ENCODE measurements around the gene TCF4.

Gene TCF4

GRCh38 chr18:55400590-55401541, 187.1 kb downstream of the TCF4 start:
- no peak overlapping the region for H3K4me3 ChIP-seq (ENCODE audit: low read depth, low read length)
- no peak for DNase-seq (ENCODE audit: low read depth)
- TF ChIP-seq CTCF (IDR thresholded peaks at IDR 0.05; ENCODE audit: control insufficient read depth, extremely low read depth, insufficient read depth), result no peak

- no peak overlapping the region for H3K4me3 ChIP-seq (ENCODE audit: low read depth, low read length)
- no peak for TF ChIP-seq CTCF (IDR thresholded peaks at IDR 0.05; ENCODE audit: control insufficient read depth, extremely low read depth, insufficient read depth)
- no peak for DNase-seq (ENCODE audit: low read depth)
Observed at GRCh38 chr18:55400081-55400480, 187.9 kb downstream of the TCF4 start.

GRCh38 chr18:55398858-55399257, 189.1 kb downstream of the TCF4 start:
- TF ChIP-seq CTCF (IDR thresholded peaks at IDR 0.05; ENCODE audit: control insufficient read depth, extremely low read depth, insufficient read depth), result no peak
- no peak overlapping the region for H3K4me3 ChIP-seq (ENCODE audit: low read depth, low read length)
- no peak for DNase-seq (ENCODE audit: low read depth)

- TF ChIP-seq CTCF (IDR thresholded peaks at IDR 0.05; ENCODE audit: control insufficient read depth, extremely low read depth, insufficient read depth), result no peak
Observed at GRCh38 chr18:55396979-55397378, 191.0 kb downstream of the TCF4 start.

GRCh38 chr18:55396267-55396905, 191.6 kb downstream of the TCF4 start:
- TF ChIP-seq CTCF (IDR thresholded peaks at IDR 0.05; ENCODE audit: control insufficient read depth, extremely low read depth, insufficient read depth), result no peak
- H3K4me3 ChIP-seq (ENCODE audit: low read depth, low read length), result no peak overlapping the region
- DNase-seq (ENCODE audit: low read depth), result no peak

More at GRCh38 chr18:55396979-55397378, 191.0 kb downstream of the TCF4 start:
- H3K4me3 ChIP-seq (ENCODE audit: low read depth, low read length), result no peak overlapping the region
- DNase-seq (ENCODE audit: low read depth), result no peak

GRCh38 chr18:55395799-55396198, 192.2 kb downstream of the TCF4 start:
- DNase-seq (ENCODE audit: low read depth), result no peak
- no peak overlapping the region for H3K4me3 ChIP-seq (ENCODE audit: low read depth, low read length)
- TF ChIP-seq CTCF (IDR thresholded peaks at IDR 0.05; ENCODE audit: control insufficient read depth, extremely low read depth, insufficient read depth), result no peak
